A204.1 (cell line): Measurements from ENCODE around the gene SPNS2.

Source experiments
- FAIRE-seq: peaks from 2 replicates; lab custom pipeline; 2012; peaks lifted over from hg19 to GRCh38; lab: Jason Lieb, UNC

Gene SPNS2

GRCh38 chr17:4504188-4504587 is 5.5 kb downstream of the SPNS2 start:
- no peak for FAIRE-seq

- FAIRE-seq = no peak
Observed at GRCh38 chr17:4505187-4505586, 6.5 kb downstream of the SPNS2 start.

- FAIRE-seq = no peak
Observed at GRCh38 chr17:4506175-4506813, 7.6 kb downstream of the SPNS2 start.

DNA sequence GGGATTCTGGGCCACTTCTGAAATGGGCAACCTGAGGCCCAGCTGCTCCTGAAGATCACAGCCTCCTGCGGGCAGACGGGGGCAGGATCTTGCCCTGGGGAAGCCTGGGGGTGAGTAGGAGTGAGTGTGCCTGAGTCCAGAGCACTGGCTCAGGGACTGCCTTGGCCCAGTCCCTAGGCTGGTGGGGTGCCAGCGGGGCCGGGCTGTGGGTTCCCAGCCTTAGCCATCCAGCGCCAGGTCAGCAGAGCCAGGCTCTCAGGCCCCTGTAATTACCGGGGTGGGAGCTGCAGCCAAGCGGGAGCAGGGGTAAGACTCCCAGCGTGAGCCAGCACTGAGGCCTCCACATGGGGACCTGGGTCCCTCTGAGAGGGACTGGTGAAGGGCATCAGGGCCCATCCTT is 8.2 kb downstream of the SPNS2 start:
- no peak for FAIRE-seq

GRCh38 chr17:4507361-4508111 is 8.9 kb downstream of the SPNS2 start:
- no peak for FAIRE-seq

GRCh38 chr17:4508207-4508606 is 9.5 kb downstream of the SPNS2 start:
- no peak for FAIRE-seq

- no peak for FAIRE-seq
Observed at GRCh38 chr17:4509401-4509800, 10.7 kb downstream of the SPNS2 start.

DNA sequence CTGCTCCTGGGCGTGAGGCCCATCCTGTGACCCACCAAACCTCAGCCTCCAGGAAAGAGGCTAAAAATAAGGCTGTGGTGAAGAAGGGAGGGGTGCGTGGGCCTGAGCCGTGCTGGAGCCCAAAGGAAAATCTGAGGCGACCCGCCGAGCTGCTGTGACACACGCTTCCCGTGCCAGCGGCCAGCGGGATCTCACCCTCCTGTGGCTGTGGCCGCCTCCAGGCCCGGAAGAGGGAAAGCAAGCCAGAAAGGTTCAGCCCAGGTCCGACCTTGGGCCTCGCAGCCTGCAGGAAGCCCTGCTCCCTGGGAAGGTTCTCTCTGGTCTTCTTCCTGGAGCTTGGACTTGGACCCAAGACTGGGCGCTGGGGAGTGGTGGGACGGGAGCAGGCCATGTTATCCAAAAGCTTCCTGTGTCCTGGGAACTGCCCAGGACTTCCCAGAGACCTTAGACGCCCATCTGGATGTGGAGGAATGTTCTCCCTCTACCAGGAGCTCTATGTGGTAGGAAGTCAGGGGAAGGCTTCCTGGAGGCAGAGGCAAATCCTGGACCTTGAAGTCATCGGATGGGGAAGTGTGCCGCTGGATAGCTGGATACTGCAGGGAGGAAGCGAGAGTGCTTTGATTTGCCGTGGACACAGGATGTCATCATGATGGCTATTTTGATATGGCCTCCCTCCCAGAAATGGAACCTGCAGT is 11.4 kb downstream of the SPNS2 start:
- FAIRE-seq = no peak

GRCh38 chr17:4510618-4510941 is 11.9 kb downstream of the SPNS2 start:
- no peak for FAIRE-seq

- FAIRE-seq = no peak
Observed at GRCh38 chr17:4511199-4511932, 12.7 kb downstream of the SPNS2 start.

- FAIRE-seq = no peak
Observed at GRCh38 chr17:4512156-4513112, 13.8 kb downstream of the SPNS2 start.

DNA sequence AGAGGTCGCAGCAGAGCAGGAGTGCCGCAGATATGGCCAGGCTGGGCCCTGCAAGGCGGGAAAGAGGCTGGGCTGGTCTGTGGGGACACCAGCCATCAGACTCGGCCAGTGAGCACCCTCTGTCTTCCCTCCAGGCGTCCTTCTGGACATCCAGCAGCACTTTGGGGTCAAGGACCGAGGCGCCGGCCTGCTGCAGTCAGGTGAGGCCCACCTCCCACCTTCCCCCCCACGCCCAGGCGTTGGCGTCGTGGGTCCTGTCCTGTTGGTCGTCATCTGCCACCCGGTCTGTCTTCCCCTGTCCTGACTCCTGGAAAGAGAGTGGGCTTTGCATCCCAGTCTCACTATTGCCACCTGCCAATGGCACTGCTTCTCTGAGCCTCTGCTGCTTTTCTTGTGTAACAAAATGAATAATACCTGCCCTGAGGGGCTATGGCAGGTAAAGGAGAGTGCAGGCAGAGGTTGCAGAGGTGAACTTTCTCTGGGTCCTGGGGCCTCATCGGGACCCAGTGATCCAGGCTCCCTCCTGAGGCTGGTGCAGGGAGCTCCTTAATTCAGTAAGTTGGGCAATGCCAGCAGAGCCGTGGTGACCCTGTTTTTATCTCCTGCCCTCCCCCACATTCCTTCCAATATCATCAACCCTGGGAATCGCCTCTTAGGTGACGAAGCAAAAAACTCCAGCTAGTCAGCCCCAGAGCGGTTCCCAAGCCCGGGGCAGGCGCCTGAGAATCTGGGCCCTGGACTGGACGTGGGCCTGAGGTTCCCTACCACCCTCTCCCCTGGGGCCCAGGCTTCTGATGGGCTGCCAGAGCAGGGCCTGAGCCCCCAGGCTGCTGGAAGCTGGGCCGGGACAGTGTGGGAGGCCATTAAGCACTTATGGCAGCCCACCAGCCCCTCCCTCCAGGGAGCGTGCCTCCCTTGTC is 14.7 kb downstream of the SPNS2 start:
- no peak for FAIRE-seq

GRCh38 chr17:4514206-4514605 is 15.5 kb downstream of the SPNS2 start:
- FAIRE-seq = no peak

- no peak for FAIRE-seq
Observed at GRCh38 chr17:4514779-4515178, 16.1 kb downstream of the SPNS2 start.

GRCh38 chr17:4515501-4515900 is 16.8 kb downstream of the SPNS2 start:
- no peak for FAIRE-seq

- FAIRE-seq = no peak
Observed at GRCh38 chr17:4516735-4517134, 18.1 kb downstream of the SPNS2 start.

- FAIRE-seq = no peak
Observed at GRCh38 chr17:4518901-4519300, 20.2 kb downstream of the SPNS2 start.

- no peak for FAIRE-seq
Observed at GRCh38 chr17:4519361-4519788, 20.7 kb downstream of the SPNS2 start.

- no peak for FAIRE-seq
Observed at GRCh38 chr17:4520060-4520893, 21.6 kb downstream of the SPNS2 start.
